GM12801 (cell line): ENCODE data around the gene PCYT1B.

Source experiments
- TF ChIP-seq, protein P1 (sequence below): IDR thresholded peaks from one replicate; pipeline ENCODE4 v1.5.1; 2011; ENCODE audit warnings: control low read depth; ENCODE audit not compliant: insufficient read length; ENCODE audit errors: extremely low read depth

The PCYT1B gene

GRCh38 chrX:24643116-24643515, 4.0 kb downstream of the PCYT1B start:
- TF ChIP-seq, protein P1, sequence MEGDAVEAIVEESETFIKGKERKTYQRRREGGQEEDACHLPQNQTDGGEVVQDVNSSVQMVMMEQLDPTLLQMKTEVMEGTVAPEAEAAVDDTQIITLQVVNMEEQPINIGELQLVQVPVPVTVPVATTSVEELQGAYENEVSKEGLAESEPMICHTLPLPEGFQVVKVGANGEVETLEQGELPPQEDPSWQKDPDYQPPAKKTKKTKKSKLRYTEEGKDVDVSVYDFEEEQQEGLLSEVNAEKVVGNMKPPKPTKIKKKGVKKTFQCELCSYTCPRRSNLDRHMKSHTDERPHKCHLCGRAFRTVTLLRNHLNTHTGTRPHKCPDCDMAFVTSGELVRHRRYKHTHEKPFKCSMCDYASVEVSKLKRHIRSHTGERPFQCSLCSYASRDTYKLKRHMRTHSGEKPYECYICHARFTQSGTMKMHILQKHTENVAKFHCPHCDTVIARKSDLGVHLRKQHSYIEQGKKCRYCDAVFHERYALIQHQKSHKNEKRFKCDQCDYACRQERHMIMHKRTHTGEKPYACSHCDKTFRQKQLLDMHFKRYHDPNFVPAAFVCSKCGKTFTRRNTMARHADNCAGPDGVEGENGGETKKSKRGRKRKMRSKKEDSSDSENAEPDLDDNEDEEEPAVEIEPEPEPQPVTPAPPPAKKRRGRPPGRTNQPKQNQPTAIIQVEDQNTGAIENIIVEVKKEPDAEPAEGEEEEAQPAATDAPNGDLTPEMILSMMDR = no peak

DNA sequence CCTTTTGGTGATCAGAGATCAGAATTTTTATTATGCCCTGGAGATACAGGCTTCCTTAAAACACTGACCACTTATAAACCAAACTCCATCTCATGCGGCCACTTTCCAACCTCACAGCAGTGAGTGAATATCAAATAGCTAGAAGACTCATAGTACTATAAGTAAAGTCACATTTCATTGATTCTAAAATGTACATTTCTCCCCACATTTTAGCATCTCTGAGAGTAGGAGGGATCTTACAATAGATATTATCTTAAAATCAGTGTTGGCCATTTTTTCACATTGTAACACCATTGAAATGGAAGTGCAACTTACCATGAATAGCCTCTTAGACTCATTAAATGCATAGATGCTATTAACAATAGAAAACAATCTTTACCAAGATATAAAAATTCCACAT, 17.4 kb downstream of the PCYT1B start:
- TF ChIP-seq, protein P1 = no peak

DNA sequence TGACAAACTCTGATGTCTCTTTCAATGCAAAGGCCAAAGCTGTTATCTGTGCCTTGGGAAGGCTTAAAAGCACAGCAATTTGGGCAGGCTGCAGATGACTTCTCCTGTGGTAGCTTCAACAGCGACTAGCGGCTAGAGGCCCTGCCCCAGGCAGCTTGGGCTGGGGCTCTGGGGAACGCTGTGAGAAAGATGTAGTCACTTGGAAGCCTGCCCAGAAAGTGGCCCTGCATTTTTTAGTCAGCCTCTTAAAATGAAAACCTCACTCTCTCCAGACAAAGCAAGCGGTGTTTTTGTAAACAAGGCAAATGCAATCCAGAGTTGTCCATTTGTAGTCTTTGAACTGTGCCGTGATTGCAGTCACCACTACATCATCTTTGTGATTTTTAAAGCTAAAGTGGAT, 27.5 kb downstream of the PCYT1B start:
- TF ChIP-seq, protein P1 = no peak

DNA sequence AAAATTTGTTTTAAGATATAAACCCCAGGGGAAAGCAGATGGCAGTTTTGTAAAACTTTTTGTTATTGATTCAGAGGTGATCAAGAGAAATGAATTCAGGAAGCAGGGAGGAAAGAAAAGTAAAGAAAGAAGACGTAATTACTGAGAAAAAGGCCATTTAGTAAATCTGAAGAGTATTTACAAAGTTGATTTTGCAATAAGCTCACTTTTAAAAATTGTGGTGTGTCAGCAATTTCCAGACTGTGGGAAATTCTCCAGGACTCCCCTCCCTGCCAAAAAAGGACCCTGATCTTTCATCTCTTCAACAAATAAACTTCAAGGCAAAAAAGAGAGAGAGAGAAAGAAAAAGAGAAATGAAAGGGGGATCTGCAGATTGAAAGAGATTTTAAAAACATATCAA, 36.6 kb downstream of the PCYT1B start:
- TF ChIP-seq, protein P1 = no peak

- TF ChIP-seq, protein P1 = no peak
Measured at GRCh38 chrX:24607616-24608015, 39.5 kb downstream of the PCYT1B start.

- TF ChIP-seq, protein P1 = no peak
Measured at GRCh38 chrX:24603191-24603590, 44.0 kb downstream of the PCYT1B start.

- TF ChIP-seq, protein P1 = no peak
Measured at GRCh38 chrX:24601858-24602257, 45.3 kb downstream of the PCYT1B start.

DNA sequence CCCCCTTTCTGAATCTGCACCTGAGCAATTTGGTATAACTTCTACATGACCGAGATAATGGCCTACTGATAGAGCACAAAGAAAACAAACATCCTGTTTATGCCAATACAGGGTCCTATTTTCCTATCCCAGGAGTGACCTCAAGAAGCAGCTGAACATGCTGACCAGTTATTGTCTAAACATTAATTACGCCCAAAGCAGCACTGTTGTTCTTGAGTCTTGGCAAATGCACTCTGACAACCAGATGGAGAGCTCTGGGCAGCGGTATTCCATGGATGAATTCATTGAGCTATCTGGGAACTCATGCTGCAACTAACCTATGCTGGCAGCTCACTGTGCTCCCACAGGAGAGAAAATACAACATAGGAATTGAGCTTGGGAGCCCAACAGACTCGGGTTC, 52.6 kb downstream of the PCYT1B start:
- TF ChIP-seq, protein P1 = no peak
